Caco-2 (cell line): ENCODE measurements around the gene PLEKHN1. TPM values are rescaled to one million over a fixed set of nuclear protein-coding genes. Genes with fewer than 3 reads are reported as not detected.

Experiments
- BruUV-seq: library from RNA; stranded (reverse); fragments of 400-500 nt; replicated peaks from 2 replicates; lab custom pipeline; 2021; lab: Mats Ljungman, UMichigan
- CTCF ChIA-PET: fragments of 300-600 bp; sonication (Branson Sonifier 250); formaldehyde crosslinking; loops from one replicate; lab custom pipeline; 2022; ENCODE audit warnings: antibody characterized with exemption; lab: Charles Lee
- POLR2A ChIA-PET: fragments of 300-600 bp; sonication (Branson Sonifier 250); formaldehyde crosslinking; loops from one replicate; lab custom pipeline; 2022; ENCODE audit warnings: antibody characterized with exemption; lab: Charles Lee
- DNase-seq, 2 experiments: peaks; one replicate each; pipeline versions ENCODE4 v3.0.0 to v3.0.0-alpha.2; 2020 to 2022
- H3K27me3 ChIP-seq: replicated peaks from 2 replicates; pipeline ENCODE4 v1.6.0; 2011; ENCODE audit warnings: low read length; ENCODE audit not compliant: control insufficient read depth, insufficient read depth
- H3K36me3 ChIP-seq: 2 replicates; pipeline ENCODE4 v1.5.1; 2011; ENCODE audit warnings: low read length; ENCODE audit not compliant: control insufficient read depth, insufficient read depth
- H3K4me1 ChIP-seq: fragments of 250-450 bp; sonication (Bioruptor Pico); 2 replicates; pipeline ENCODE4 v1.5.1; 2020; ENCODE audit warnings: mild to moderate bottlenecking
- H3K4me3 ChIP-seq: 2 replicates; pipeline ENCODE4 v1.5.1; 2011; ENCODE audit warnings: low read depth, mild to moderate bottlenecking, control low read depth, low read length
- H3K9me3 ChIP-seq: fragments of 250-450 bp; sonication (Bioruptor Pico); 2 replicates; pipeline ENCODE4 v1.5.1; 2020; ENCODE audit warnings: mild to moderate bottlenecking, moderate library complexity
- H3K27ac Mint-ChIP-seq: one replicate; pipeline ENCODE4 v1.8.0; 2022; ENCODE audit warnings: mixed read lengths; ENCODE audit not compliant: unreplicated experiment
- H3K27me3 Mint-ChIP-seq: one replicate; pipeline ENCODE4 v1.8.0; 2022; ENCODE audit warnings: mixed read lengths; ENCODE audit not compliant: insufficient read depth, unreplicated experiment
- H3K36me3 Mint-ChIP-seq: one replicate; pipeline ENCODE4 v1.8.0; 2022; ENCODE audit warnings: mild to moderate bottlenecking, mixed read lengths; ENCODE audit not compliant: insufficient read depth, unreplicated experiment
- H3K4me1 Mint-ChIP-seq: one replicate; pipeline ENCODE4 v1.8.0; 2022; ENCODE audit warnings: low read depth, mixed read lengths; ENCODE audit not compliant: unreplicated experiment
- H3K4me3 Mint-ChIP-seq: one replicate; pipeline ENCODE4 v1.8.0; 2022; ENCODE audit warnings: mild to moderate bottlenecking, moderate library complexity, mixed read lengths; ENCODE audit not compliant: unreplicated experiment
- H3K9me3 Mint-ChIP-seq: one replicate; pipeline ENCODE4 v1.8.0; 2022; ENCODE audit warnings: mixed read lengths; ENCODE audit not compliant: unreplicated experiment
- CTCF ChIP-seq, 2 experiments: fragments of 200-600 bp in 1 of 2; IDR thresholded peaks; 1 replicate in 1 of 2; 2 replicates in 1 of 2; pipeline versions ENCODE4 v1.5.1 to v1.8.0; 2011 to 2022; ENCODE audit warnings: antibody characterized with exemption in 1 of 2, control low read depth in 1 of 2, inconsistent platforms in 1 of 2, low read depth in 1 of 2, low read length in 1 of 2, mild to moderate bottlenecking in 1 of 2, moderate library complexity in 1 of 2; ENCODE audit not compliant: insufficient read depth in 1 of 2, severe bottlenecking in 1 of 2, unreplicated experiment in 1 of 2
- intact Hi-C: fragments of 100-400 bp; cut with micrococcal nuclease; formaldehyde crosslinking; loops from one replicate; pipeline ENCODE4 v1.10.0; 2022; ENCODE audit not compliant: unreplicated experiment
- total RNA-seq: library from RNA; stranded (reverse); gene quantifications from 2 replicates; pipeline ENCODE4 v1.2.3, GENCODE V29; 2022

The PLEKHN1 gene
- total RNA-seq, 1 experiment from 2014 or later = 3.1 TPM

GRCh38 chr1:923131-923990 lies 42.9 kb upstream of the PLEKHN1 start, which contains the start of gene SAMD11:
TSS of gene SAMD11 (plus strand) at chr1:923923. CDS start at chr1:924432, 509 bp downstream.
- TF ChIP-seq CTCF (IDR thresholded peaks at IDR 0.05; ENCODE audit: insufficient read depth in 1 of 2, low read depth in 1 of 2, low read length in 1 of 2, severe bottlenecking in 1 of 2, unreplicated experiment in 1 of 2) = no peak
- peak within 1 kb of the TSS; percentile 24 for H3K4me3 ChIP-seq
- H3K4me3 Mint-ChIP-seq = peak within 1 kb of the TSS; percentile 55
- H3K27ac Mint-ChIP-seq = no peak within 1 kb of the TSS
- no peaks in the 10 kb centered on the region for H3K9me3 Mint-ChIP-seq
- ChIA-PET CTCF (no interaction called here), POLR2A (no interaction called here)
- H3K36me3 Mint-ChIP-seq = no peaks in the 10 kb centered on the region
- peaks cover 13% of the 10 kb centered on the region for H3K4me1 ChIP-seq
- H3K27me3 ChIP-seq = peaks cover 6% of the 10 kb centered on the region; the same call in 1 of the 2 replicates
- peaks cover 18% of the 10 kb centered on the region for H3K27me3 Mint-ChIP-seq
- H3K9me3 ChIP-seq = no peaks in the 10 kb centered on the region
- intact Hi-C loops = no loop called here
- H3K4me1 Mint-ChIP-seq = no peaks in the 10 kb centered on the region
- H3K36me3 ChIP-seq = no peaks in the 10 kb centered on the region
- peak; percentile 83 to 92 for DNase-seq
- no TSS peak for BruUV-seq

GRCh38 chr1:923991-924655 lies 42.2 kb upstream of the PLEKHN1 start:
- POLR2A ChIA-PET = no interaction called here
- no peaks in the 10 kb centered on the region for H3K4me1 Mint-ChIP-seq
- peaks cover 18% of the 10 kb centered on the region for H3K27me3 Mint-ChIP-seq
- DNase-seq = no peak
- Histone ChIP-seq H3K27me3 (peaks cover 6% of the 10 kb centered on the region; the same call in 1 of the 2 replicates), H3K4me1 (peaks cover 13% of the 10 kb centered on the region), H3K36me3 (no peaks in the 10 kb centered on the region), H3K9me3 (no peaks in the 10 kb centered on the region), H3K4me3 (peak overlapping the region; percentile 24)
- no TSS peak for BruUV-seq
- CTCF ChIA-PET = no interaction called here
- peak overlapping the region; percentile 55 for H3K4me3 Mint-ChIP-seq
- no peaks in the 10 kb centered on the region for H3K9me3 Mint-ChIP-seq
- no peaks in the 10 kb centered on the region for H3K36me3 Mint-ChIP-seq
- intact Hi-C loops = no loop called here
- no peak overlapping the region for H3K27ac Mint-ChIP-seq
- no peak for TF ChIP-seq CTCF (IDR thresholded peaks at IDR 0.05; ENCODE audit: insufficient read depth in 1 of 2, low read depth in 1 of 2, low read length in 1 of 2, severe bottlenecking in 1 of 2, unreplicated experiment in 1 of 2)
